ENCODE data around the gene COL16A1. TPM values are rescaled to one million over a fixed set of nuclear protein-coding genes. Genes with fewer than 3 reads are reported as not detected.
A peak's percentile ranks its signal among the peaks of the same experiment; 100 is the strongest.

COL16A1 gene
- total and polyA plus RNA-seq, 7 donors, result 4.6 to 271 (median 43.1) TPM

GRCh38 chr1:31705080-31705866 is 1.5 kb upstream of the COL16A1 start:
- TF ChIP-seq POLR2AphosphoS5 (IDR thresholded peaks at IDR 0.05), result peak in 2 of 4 donors; percentile 18 to 24
- TF ChIP-seq CTCF (IDR thresholded peaks at IDR 0.05), result peak; percentile 9 to 54 (median 33)
- no peak for TF ChIP-seq EP300 (IDR thresholded peaks at IDR 0.05)
- TF ChIP-seq POLR2A (IDR thresholded peaks at IDR 0.05), result no peak
- H3K27ac ChIP-seq, result peak overlapping the region; percentile 82 to 92 (median 90)
- 20 to 24% methylated on average over 23 of the region's 23 CpGs for WGBS, 2 donors
- intact Hi-C loops (cut with DNase I), result loop anchor here (1.0 kb wide), 1 partner anchor 42 kb away; no protein-coding TSS in a partner anchor
- H3K9me3 ChIP-seq, result no peaks in the 10 kb centered on the region
- H3K27me3 ChIP-seq, result no peaks in the 10 kb centered on the region
- DNase-seq, result peak; percentile 90
- peak overlapping the region in 3 of 4 donors; percentile 45 to 59 (median 56) for H3K4me3 ChIP-seq
- H3K4me1 ChIP-seq, result peaks cover 0 to 55% (median 53%) of the 10 kb centered on the region in 4 donors
- H3K36me3 ChIP-seq, result no peaks in the 10 kb centered on the region

GRCh38 chr1:31704271-31705079 is 658 bp upstream of the COL16A1 start:
- no peak for TF ChIP-seq EP300 (IDR thresholded peaks at IDR 0.05)
- TF ChIP-seq POLR2AphosphoS5 (IDR thresholded peaks at IDR 0.05), result peak in 3 of 4 donors; percentile 7 to 55 (median 27)
- H3K36me3 ChIP-seq, result peaks cover 0 to 4% (median 0%) of the 10 kb centered on the region in 4 donors
- intact Hi-C loops (cut with DNase I), result loop anchor here (1.0 to 5.0 kb wide), 3 partner anchors 38 to 122 kb away; no protein-coding TSS in a partner anchor
- 4 to 10% methylated on average over 19 of the region's 19 CpGs for WGBS, 2 donors
- H3K4me3 ChIP-seq, result peak overlapping the region; percentile 28 to 59 (median 50)
- peak overlapping the region; percentile 82 to 92 (median 90) for H3K27ac ChIP-seq
- DNase-seq, result peak; percentile 84
- peaks cover 0 to 63% (median 61%) of the 10 kb centered on the region in 4 donors for H3K4me1 ChIP-seq
- no peaks in the 10 kb centered on the region for H3K9me3 ChIP-seq
- no peaks in the 10 kb centered on the region for H3K27me3 ChIP-seq

GRCh38 chr1:31702836-31703404 is 897 bp downstream of the COL16A1 start:
- Histone ChIP-seq H3K9me3 (no peaks in the 10 kb centered on the region), H3K27ac (peak overlapping the region; percentile 82 to 92 (median 90)), H3K27me3 (no peaks in the 10 kb centered on the region), H3K4me3 (peak overlapping the region; percentile 28 to 59 (median 50)), H3K4me1 (peaks cover 0 to 76% (median 67%) of the 10 kb centered on the region in 4 donors), H3K36me3 (peaks cover 0 to 19% (median 4%) of the 10 kb centered on the region in 4 donors)
- DNase-seq, result peak; percentile 65
- TF ChIP-seq POLR2AphosphoS5 (IDR thresholded peaks at IDR 0.05), result no peak
- WGBS, 2 donors, result 74 to 80% methylated on average over 8 of the region's 8 CpGs
- intact Hi-C loops (cut with DNase I), result loop anchor here (5.0 kb wide), 1 partner anchor 121 kb away; no protein-coding TSS in a partner anchor

- peak overlapping the region; percentile 82 to 92 (median 90) for H3K27ac ChIP-seq
- WGBS, 2 donors, result 63 to 66% methylated on average over 10 of the region's 10 CpGs
- intact Hi-C loops (cut with DNase I), result loop anchor here (2.0 to 5.0 kb wide), 2 partner anchors 14 to 119 kb away; no protein-coding TSS in a partner anchor
- H3K27me3 ChIP-seq, result no peaks in the 10 kb centered on the region
- peaks cover 0 to 88% (median 75%) of the 10 kb centered on the region in 4 donors for H3K4me1 ChIP-seq
- H3K36me3 ChIP-seq, result peaks cover 0 to 36% (median 13%) of the 10 kb centered on the region in 4 donors
- peak in 2 of 4 donors; percentile 36 to 53 for TF ChIP-seq EP300 (IDR thresholded peaks at IDR 0.05)
- peak; percentile 70 to 86 (median 84) for TF ChIP-seq POLR2AphosphoS5 (IDR thresholded peaks at IDR 0.05)
- no peak for TF ChIP-seq CTCF (IDR thresholded peaks at IDR 0.05)
- DNase-seq, result peak; percentile 99
- peak overlapping the region in 1 of 4 donors; percentile 59 for H3K4me3 ChIP-seq
- no peaks in the 10 kb centered on the region for H3K9me3 ChIP-seq
Observed at GRCh38 chr1:31701091-31701736, 2.6 kb downstream of the COL16A1 start.

Measured in sigmoid colon (tissue), 7 donors.